Ramos (cell line): Measurements from ENCODE around the gene EMC1.
"Not testable (repeated sequence)": the region's sequence is repeated elsewhere in the genome, so short reads cannot be mapped to it uniquely, and the experiment has no call there.

ENCODE experiments used
- in situ Hi-C: fragments of 300-500 bp; cut with MboI; formaldehyde crosslinking; loops from one replicate; pipeline ENCODE4 v1.14.3; 2022; ENCODE audit warnings: low sequenced_read_pairs; ENCODE audit not compliant: unreplicated experiment

The EMC1 gene

GRCh38 chr1:19251305-19252196 is at the start of gene EMC1, which contains the start of gene MRTO4:
Gene EMC1, minus strand, starts transcription at chr1:19251524. Its CDS starts 15 bp downstream, at chr1:19251509.
Gene MRTO4, plus strand, starts transcription at chr1:19251805. Its CDS starts 31 bp downstream, at chr1:19251836.
- in situ Hi-C loops, result no loop called here

DNA sequence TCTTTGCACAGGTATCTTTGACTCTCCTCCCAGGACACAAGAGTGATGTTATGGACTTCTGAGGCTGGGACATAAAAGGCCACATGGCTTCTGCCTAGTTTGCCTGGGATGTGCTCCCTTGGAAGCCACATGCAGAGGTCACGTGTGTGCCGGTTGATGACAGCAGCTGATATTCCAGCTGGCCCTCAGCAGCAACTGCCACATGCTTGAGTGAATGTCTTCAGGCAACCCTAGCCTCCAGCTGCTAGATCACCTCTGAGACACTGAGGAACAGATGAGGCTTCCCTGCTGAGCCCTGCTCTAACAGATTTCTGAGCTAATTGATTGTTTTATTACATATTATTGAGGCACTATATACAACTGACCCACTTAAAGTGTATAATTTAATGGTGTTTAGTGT is 48.9 kb upstream of the EMC1 start:
- in situ Hi-C loops, result no loop called here

GRCh38 chr1:19294638-19295037 is 43.3 kb upstream of the EMC1 start:
- in situ Hi-C loops, result no loop called here

GRCh38 chr1:19289244-19289643 is 37.9 kb upstream of the EMC1 start:
- in situ Hi-C loops, result no loop called here

DNA sequence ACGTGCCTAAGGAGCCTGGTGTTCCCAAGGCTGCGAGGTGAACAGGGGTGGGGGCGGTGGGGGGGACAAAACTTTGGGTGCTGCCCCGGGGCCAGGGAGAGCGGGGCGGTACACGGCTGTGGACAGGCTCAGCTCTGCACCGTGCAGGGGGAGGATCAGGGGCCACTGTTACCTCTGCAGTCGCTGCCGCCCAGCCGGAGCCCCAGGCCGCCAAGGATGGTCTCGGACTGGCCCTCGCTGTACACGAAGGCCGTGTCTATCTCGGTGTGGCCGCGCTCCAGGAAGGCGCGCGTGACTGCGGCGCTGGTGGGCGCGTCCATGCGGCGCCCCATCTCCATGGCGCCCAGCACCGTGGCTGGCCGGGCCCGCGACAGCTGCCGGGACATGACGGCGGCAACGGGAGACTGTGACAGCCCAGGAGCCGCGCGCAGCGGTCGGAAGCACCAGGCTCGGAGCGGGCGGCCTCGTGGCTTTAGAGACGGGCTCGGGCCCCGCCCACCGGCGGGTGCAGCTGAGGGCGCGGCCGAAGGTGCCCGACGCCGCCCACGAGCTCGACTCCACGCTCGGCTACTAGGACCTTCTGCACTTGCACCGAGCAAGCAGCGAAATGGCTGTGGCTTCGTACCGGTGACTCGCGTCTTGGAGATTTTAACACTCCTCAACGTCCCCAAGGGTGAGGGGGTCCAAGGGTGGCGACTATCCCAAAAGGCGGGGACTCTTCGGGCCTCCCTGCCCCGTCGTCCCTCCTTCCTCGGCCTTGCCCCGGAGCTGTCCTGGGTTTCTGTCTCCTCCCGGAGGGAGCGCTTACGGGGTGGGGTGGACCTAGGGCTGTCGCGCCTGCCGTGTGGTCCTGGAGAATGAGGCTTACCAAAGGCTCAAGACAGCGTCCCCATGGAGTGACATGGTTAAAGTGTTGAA is 37.3 kb upstream of the EMC1 start, which contains the start of gene AKR7A3:
TSS of gene AKR7A3 (minus strand) at position 447 of the 918 bp plus-strand sequence. CDS start at position 386, 61 bp downstream.
- in situ Hi-C loops, result not testable (repeated sequence)

GRCh38 chr1:19287436-19288185 is 36.3 kb upstream of the EMC1 start:
- in situ Hi-C loops, result no loop called here

- in situ Hi-C loops, result not testable (repeated sequence)
These were observed 34.5 kb upstream of the EMC1 start for GRCh38 chr1:19285807-19286206.

DNA sequence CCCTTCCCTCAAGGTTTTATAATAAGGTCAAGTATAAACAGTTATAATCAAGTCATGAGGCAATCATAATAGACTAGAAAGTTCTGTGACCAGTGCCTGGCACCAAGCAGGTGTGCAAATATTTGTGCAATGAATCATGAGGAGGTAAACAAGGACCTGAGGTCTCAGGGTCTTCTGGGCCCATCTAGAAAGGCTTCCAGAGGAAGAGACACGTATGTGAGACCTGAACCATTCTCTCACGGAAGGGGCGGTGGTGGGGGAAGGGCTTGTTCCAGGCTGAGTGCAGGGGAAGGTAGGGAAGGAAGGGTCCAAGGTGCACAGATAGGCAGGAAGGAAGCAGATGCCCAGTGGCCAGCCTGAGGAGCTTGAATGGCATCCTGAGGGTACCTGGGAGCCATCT is 34.0 kb upstream of the EMC1 start:
- in situ Hi-C loops, result not testable (repeated sequence)

DNA sequence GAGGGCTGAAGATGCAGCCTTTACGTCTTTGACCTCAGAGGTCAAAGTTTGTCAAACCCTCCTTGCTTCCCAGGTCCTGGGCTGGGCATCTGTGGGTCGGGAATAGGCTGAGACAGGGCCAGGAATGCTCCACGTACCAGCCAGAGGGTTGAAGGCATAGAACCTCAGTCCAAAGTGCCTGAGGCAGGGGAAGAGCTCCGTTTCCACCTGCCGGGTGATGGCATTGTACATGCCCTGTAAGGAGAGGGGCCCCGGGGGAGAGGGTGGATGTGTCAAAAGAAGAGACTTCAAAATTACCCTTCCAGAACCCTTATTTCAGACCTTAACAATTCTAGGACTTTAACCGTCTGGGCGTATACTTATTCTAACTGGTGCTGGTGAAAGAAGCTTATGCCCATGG is 33.6 kb upstream of the EMC1 start:
- in situ Hi-C loops, result no loop called here

DNA sequence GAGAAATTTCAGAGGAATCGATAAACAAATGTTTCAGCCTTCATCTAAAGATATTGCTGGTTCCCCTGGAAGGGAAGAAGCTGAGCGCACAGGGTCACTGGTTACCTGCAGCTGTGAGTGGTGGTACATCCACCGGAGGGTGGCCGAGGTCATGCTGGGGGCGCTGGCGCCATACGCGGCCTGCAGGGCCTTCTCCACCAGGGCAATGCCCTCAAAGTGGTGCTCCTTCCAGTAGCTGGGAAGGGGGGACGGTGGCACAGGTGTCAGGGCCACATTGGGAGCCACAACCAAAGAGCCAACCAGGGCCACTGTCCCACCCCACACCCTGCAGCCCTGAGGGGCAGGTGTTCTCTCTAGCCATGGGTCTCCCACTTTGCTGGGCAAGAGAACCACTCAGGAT is 32.6 kb upstream of the EMC1 start:
- in situ Hi-C loops, result no loop called here

DNA sequence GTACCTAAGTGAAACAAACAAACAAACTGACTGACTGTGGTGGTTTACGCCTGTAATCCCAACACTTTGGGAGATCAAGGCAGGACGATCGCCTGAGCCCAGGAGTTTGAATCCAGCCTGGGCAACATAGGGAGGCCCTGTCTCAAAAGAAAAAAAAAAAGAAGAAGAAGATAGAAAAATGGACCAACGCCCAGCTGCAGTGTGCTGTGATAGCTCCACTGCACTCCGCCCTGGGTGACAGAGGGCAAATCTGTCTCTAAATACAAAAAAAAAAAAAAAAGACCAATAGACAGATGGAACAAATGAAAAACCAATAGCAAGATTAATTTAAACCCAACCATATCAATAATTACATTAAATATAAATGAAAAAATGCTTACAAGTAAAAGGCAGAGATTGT is 23.3 kb upstream of the EMC1 start:
- in situ Hi-C loops, result no loop called here

GRCh38 chr1:19273844-19274531 is 22.7 kb upstream of the EMC1 start:
- in situ Hi-C loops, result not testable (repeated sequence)

DNA sequence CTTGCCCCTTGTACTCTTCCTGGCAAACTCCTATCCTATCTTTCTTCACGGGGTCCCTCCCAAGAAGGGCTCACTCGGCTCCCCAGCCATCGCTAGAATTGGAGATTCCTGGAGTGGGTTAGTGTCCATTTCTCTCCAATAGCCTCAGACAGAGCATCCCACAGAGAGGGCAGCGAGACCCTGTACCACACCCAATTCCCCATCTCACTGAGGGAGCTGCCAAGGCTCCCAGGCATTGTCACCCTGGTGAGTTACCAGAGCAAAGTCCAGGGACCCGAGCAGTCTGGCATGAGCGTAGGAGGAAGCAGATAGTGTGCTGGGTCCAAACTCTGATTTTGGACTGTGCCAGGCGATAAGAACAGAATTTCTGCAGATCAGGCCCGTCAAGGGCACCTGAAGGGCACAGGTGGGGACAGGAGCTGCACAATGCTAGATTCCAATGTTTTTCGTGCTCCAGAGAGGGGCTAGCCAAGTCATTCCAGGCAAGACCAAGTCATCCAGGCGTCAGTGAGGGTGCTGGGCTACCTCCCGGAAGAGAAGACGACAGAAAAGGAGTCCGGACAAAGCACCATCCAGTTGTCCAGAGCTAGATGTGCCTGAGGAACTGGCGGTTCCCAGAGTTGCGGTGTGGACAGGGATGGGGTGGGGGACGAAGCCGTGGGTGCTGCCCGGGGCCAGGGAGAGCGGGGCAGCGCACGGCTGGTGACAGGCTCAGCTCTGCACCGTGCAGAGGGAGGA is 22.0 kb upstream of the EMC1 start:
- in situ Hi-C loops, result no loop called here

GRCh38 chr1:19272064-19272463 is 20.7 kb upstream of the EMC1 start:
- in situ Hi-C loops, result no loop called here

DNA sequence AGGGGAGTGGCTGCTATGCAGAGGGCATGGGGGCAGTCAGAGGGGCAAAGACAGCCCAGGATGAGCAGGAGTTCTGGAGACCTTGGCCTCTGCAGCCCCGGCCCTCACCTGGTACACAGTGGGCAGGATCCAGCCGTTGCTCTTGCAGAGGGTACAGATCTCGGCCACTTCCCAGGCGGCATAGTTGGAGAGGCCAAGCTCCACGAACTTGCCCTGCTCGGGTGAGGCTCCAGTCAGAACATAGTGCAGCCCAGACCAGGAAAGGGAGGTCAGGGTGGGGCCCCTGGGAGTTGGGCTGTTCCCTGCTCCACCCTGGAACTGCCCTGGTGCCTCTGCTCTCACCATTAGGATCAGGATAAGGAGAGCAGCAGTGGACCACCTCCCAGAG is 19.0 kb upstream of the EMC1 start:
- in situ Hi-C loops, result not testable (repeated sequence)

DNA sequence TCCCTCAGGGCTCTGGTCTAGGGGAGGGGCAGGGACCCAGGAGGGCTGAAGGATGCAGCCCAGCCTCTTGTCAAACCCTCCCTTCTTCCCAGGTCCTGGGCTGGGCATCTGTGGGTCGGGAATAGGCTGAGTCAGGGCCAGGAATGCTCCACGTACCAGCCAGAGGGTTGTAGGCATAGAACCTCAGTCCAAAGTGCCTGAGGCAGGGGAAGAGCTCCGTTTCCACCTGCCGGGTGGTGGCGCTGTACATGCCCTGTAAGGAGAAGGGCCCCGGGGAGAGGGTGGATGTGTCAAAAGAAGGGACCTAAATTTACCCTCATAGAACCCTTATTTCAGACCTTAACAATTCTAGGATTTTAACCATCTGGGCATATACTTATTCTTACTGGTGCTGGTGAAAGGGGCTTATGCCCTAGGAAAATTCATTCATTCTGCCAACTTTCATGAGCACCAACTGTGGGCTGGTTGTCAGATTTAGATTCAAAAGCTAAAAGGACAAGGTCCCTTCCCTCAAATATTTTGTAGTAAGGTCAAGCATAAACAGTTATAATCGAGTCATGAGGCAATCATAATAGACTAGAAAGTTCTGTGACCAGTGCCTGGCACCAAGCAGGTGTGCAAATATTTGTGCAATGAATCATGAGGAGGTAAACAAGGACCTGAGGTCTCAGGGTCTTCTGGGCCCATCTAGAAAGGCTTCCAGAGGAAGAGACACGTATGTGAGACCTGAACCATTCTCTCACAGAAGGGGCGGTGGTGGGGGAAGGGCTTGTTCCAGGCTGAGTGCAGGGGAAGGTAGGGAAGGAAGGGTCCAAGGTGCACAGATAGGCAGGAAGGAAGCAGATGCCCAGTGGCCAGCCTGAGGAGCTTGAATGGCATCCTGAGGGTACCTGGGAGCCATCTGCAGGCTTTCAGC is 18.4 kb upstream of the EMC1 start:
- in situ Hi-C loops, result not testable (repeated sequence)

GRCh38 chr1:19268445-19268844 is 17.1 kb upstream of the EMC1 start:
- in situ Hi-C loops, result no loop called here

DNA sequence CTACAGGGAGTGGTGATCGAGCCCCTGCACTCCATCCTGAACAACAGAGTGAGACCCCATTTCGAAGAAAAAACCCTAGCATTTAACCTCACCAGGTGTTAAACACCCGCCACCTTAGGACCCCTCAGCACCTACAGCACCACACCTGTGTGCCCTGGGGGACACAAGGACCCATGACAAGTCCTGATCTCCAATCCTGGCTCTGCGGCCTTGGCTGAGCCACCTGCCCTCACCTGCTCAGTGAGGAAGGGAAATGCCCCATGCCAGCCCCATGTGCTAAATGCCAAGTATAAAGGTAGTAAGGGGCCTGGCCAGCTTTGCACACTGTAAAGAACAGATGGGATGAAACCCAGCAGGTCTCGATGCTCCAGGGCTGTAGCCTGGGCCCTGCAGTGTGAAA is 11.4 kb upstream of the EMC1 start:
- in situ Hi-C loops, result no loop called here
